Gastroesophageal sphincter (tissue), 3 donors: ENCODE measurements around the gene NEDD4L.

ENCODE experiments used
- CTCF ChIP-seq, 4 experiments: fragments of 200-600 bp in 2 of 4; fragments of 450-650 bp in 2 of 4; sonication (generic) in 1 of 4; IDR thresholded peaks; one replicate each; pipeline ENCODE4 v1.5.1; 2017 to 2019; ENCODE audit warnings: antibody characterized with exemption in 4 of 4, mild to moderate bottlenecking in 2 of 4, moderate library complexity in 2 of 4
- EP300 ChIP-seq: sonication (generic); formaldehyde crosslinking; IDR thresholded peaks from one replicate; pipeline ENCODE4 v1.6.1; 2017; ENCODE audit warnings: antibody characterized with exemption, mild to moderate bottlenecking
- POLR2A ChIP-seq, 2 donors: fragments of 450-650 bp; IDR thresholded peaks; one replicate each; pipeline ENCODE4 v1.6.1; 2017; ENCODE audit warnings: antibody characterized with exemption in 2 of 2, mild to moderate bottlenecking in 2 of 2, moderate library complexity in 1 of 2
- POLR2AphosphoS5 ChIP-seq: sonication (generic); formaldehyde crosslinking; IDR thresholded peaks from one replicate; pipeline ENCODE4 v1.6.1; 2017; ENCODE audit warnings: antibody characterized with exemption

GRCh38 chr18:58239879-58240278, 195.9 kb downstream of the NEDD4L start:
- TF ChIP-seq CTCF (IDR thresholded peaks at IDR 0.05) = no peak
- no peak for TF ChIP-seq POLR2A (IDR thresholded peaks at IDR 0.05)
- TF ChIP-seq POLR2AphosphoS5 = no peak
- TF ChIP-seq EP300 = no peak
